Kasumi-1 (cell line): Measurements from ENCODE around the gene SERF2.
"Not testable (repeated sequence)": the region's sequence is repeated elsewhere in the genome, so short reads cannot be mapped to it uniquely, and the experiment has no call there.

Source experiments
- DNase-seq, 2 experiments: peaks; one replicate each; lab custom pipeline; 2025; lab: John Stamatoyannopoulos, UW

SERF2 gene

GRCh38 chr15:43830691-43831275 is 38.7 kb downstream of the SERF2 start:
- DNase-seq, result not testable (repeated sequence)

GRCh38 chr15:43831519-43832052 is 39.5 kb downstream of the SERF2 start:
- DNase-seq, result not testable (repeated sequence)

- not testable (repeated sequence) for DNase-seq
These were observed 40.4 kb downstream of the SERF2 start for GRCh38 chr15:43832485-43832884.

- DNase-seq, result no peak
These were observed 53.3 kb downstream of the SERF2 start for GRCh38 chr15:43845421-43845820.
